CD4-positive, CD25-positive, alpha-beta regulatory T cell (primary cell): ENCODE measurements around the gene PSMB7. TPM values are rescaled to one million over a fixed set of nuclear protein-coding genes. Genes with fewer than 3 reads are reported as not detected.

Experiments
- ATAC-seq, 2 donors: fragments of 150-1000 bp; cut with Tn5 transposase; one replicate each; pipeline ENCODE4 v1.10.0; 2021; ENCODE audit warnings: low read depth in 2 of 2, moderate number of reproducible peaks in 2 of 2, moderate library complexity in 1 of 2
- DNase-seq, 3 donors: peaks; one replicate each; pipeline versions ENCODE4 v3.0.0 to v3.0.0-alpha.2; 2012 to 2022; ENCODE audit warnings: mixed read lengths in 1 of 3
- H3K27ac ChIP-seq: one replicate; pipeline ENCODE4 v1.7.0; 2013; ENCODE audit warnings: mild to moderate bottlenecking, low read length; ENCODE audit not compliant: insufficient read depth, poor library complexity, severe bottlenecking
- H3K27me3 ChIP-seq: one replicate; pipeline ENCODE4 v1.7.0; 2013; ENCODE audit warnings: low read length; ENCODE audit not compliant: control insufficient read depth, insufficient read depth
- H3K36me3 ChIP-seq: one replicate; pipeline ENCODE4 v1.7.0; 2013; ENCODE audit warnings: mild to moderate bottlenecking, low read length, moderate library complexity; ENCODE audit not compliant: control insufficient read depth, insufficient read depth
- H3K4me1 ChIP-seq: 2 replicates; pipeline ENCODE4 v1.7.0; 2013; ENCODE audit warnings: mild to moderate bottlenecking, low read length; ENCODE audit not compliant: insufficient read depth, control insufficient read depth, poor library complexity, severe bottlenecking
- H3K4me3 ChIP-seq: one replicate; pipeline ENCODE4 v1.7.0; 2013; ENCODE audit warnings: low read depth, mild to moderate bottlenecking, low read length, moderate library complexity
- H3K9me3 ChIP-seq, 2 experiments: 1 replicate in 1 of 2; 2 replicates in 1 of 2; pipeline ENCODE4 v1.7.0; 2013; ENCODE audit warnings: low read length in 2 of 2, mild to moderate bottlenecking in 1 of 2, moderate library complexity in 1 of 2; ENCODE audit not compliant: control insufficient read depth in 2 of 2
- H3K27ac Mint-ChIP-seq, 3 donors: one replicate each; pipeline ENCODE4 v1.8.0; 2020 to 2022; ENCODE audit warnings: mild to moderate bottlenecking in 3 of 3, mixed read lengths in 3 of 3, moderate library complexity in 2 of 3
- H3K27me3 Mint-ChIP-seq: one replicate; pipeline ENCODE4 v1.8.0; 2022; ENCODE audit warnings: mild to moderate bottlenecking, mixed read lengths
- H3K36me3 Mint-ChIP-seq: one replicate; pipeline ENCODE4 v1.8.0; 2020; ENCODE audit warnings: mixed read lengths
- H3K4me1 Mint-ChIP-seq, 4 donors: one replicate each; pipeline ENCODE4 v1.8.0; 2020 to 2022; ENCODE audit warnings: mixed read lengths in 4 of 4, mild to moderate bottlenecking in 1 of 4
- H3K4me3 Mint-ChIP-seq, 4 donors: one replicate each; pipeline ENCODE4 v1.8.0; 2020 to 2022; ENCODE audit warnings: mild to moderate bottlenecking in 4 of 4, mixed read lengths in 4 of 4, moderate library complexity in 3 of 4
- H3K9me3 Mint-ChIP-seq, 7 donors: one replicate each; pipeline ENCODE4 v1.8.0; 2020 to 2022; ENCODE audit warnings: mixed read lengths in 7 of 7, mild to moderate bottlenecking in 3 of 7, moderate library complexity in 2 of 7
- polyA plus RNA-seq, 4 donors: library from polyadenylated mRNA; unstranded; fragments of 300-500 nt; fragmentation: Illumina TruSeq; gene quantifications; one replicate each; pipeline ENCODE4 v1.2.3, GENCODE V29; 2021
- total RNA-seq: library from RNA; stranded (reverse); gene quantifications from one replicate; pipeline ENCODE4 v1.2.3, GENCODE V29; 2022

The PSMB7 gene
- total and polyA plus RNA-seq, 5 donors from 2014 or later: 84.2 to 225 (median 186) TPM

GRCh38 chr9:124372038-124372437, 43.2 kb downstream of the PSMB7 start:
- Histone ChIP-seq H3K27ac (no peak overlapping the region), H3K27me3 (no peaks in the 10 kb centered on the region), H3K4me1 (no peaks in the 10 kb centered on the region), H3K9me3 (no peaks in the 10 kb centered on the region), H3K4me3 (no peak overlapping the region), H3K36me3 (peaks cover 9% of the 10 kb centered on the region)
- Mint-ChIP-seq H3K27me3 (no peaks in the 10 kb centered on the region), H3K4me3 (no peak overlapping the region), H3K27ac (peak overlapping the region in 2 of 3 donors; percentile 69 to 80), H3K36me3 (peaks cover 18% of the 10 kb centered on the region), H3K4me1 (peaks cover 46 to 69% (median 49%) of the 10 kb centered on the region in 4 donors), H3K9me3 (peaks cover 0 to 4% (median 0%) of the 10 kb centered on the region in 7 donors)
- DNase-seq: no peak
- ATAC-seq: no peak

DNA sequence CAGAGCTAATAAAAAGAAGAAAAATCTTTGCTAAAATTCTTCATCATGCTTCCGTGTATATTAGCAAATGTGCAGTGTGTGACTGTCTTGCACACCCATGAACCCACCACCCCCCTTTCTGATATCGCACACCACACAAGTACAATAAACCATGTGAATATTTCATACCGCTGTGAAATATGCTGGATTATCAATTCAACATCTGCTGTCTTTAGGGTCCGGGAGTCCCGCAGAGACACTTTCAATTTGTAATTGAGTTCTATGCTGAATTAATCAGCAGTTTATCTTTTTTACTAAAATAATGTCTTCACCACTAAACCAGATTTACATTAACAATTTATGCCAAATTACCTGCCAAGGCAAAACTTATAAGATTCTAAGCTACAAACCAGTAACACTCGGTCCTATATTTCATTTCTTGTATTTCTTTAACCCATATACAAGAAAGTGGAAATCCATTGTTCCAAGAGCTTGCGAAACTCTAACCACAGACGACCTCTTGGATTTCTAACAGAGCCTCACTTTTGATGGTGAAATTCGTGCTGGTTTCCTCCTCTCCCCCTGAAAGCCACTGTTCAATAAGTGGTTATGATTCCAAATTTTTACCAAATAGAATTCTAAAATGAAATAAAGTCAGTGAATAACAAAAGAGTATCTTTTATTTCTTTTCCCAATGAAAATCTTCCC, 44.2 kb downstream of the PSMB7 start:
- Histone ChIP-seq H3K27me3 (no peaks in the 10 kb centered on the region), H3K4me3 (no peak overlapping the region), H3K27ac (no peak overlapping the region), H3K9me3 (no peaks in the 10 kb centered on the region), H3K36me3 (peaks cover 9% of the 10 kb centered on the region), H3K4me1 (no peaks in the 10 kb centered on the region)
- peaks cover 38 to 70% (median 47%) of the 10 kb centered on the region in 4 donors for H3K4me1 Mint-ChIP-seq
- H3K27ac Mint-ChIP-seq: no peak overlapping the region
- H3K36me3 Mint-ChIP-seq: peaks cover 17% of the 10 kb centered on the region
- ATAC-seq: no peak
- no peaks in the 10 kb centered on the region for H3K27me3 Mint-ChIP-seq
- no peak for DNase-seq
- H3K9me3 Mint-ChIP-seq: peaks cover 0 to 4% (median 0%) of the 10 kb centered on the region in 7 donors
- H3K4me3 Mint-ChIP-seq: no peak overlapping the region

DNA sequence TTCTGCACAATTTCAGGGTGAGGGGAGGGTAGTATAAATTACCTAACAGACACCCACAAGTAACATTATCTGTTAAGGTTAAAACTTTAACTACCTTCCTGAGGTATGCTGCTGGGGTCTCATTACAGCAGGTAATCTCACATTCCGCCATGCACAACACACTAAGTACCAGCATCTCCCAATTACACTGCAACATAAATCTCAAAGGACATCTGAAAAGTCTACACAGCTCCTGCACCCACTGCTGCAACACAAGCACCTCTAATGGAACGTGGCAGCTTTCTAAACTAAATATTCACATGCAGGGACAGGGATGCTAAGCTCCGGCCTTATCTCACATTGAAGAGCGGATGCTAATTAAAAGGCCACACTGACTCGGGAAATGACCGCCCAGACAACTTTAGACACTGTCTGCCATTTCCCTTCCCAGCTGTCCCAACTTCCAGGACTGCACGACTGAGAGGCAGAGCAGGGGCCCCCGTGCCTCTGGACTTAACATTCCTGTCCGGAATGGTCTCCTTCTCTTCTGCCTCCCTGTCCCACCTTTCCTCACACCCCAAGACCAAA, 45.9 kb downstream of the PSMB7 start:
- Mint-ChIP-seq H3K4me3 (no peak overlapping the region), H3K27ac (peak overlapping the region in 2 of 3 donors; percentile 11 to 49)

DNA sequence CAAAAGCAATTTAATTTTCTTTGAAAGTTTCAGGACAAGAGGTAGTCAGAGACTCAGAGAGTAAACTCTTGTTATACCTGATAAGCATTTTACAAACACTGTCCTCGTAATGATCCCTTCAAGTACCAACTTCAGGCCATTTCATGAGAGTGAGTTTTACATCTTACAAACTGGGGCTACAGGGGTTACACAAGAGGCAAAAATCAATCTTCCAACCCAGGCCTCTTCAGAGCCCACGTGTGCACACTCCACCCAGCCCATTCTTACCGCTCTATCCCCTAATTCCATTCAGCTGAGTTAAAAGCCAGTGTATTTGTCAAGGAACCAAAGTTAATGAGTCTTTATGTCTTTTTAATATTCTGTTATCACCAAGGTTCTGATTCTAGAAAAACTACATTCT, 46.5 kb downstream of the PSMB7 start:
- Histone ChIP-seq H3K9me3 (no peaks in the 10 kb centered on the region), H3K36me3 (peaks cover 4% of the 10 kb centered on the region), H3K4me1 (no peaks in the 10 kb centered on the region), H3K27me3 (no peaks in the 10 kb centered on the region), H3K4me3 (no peak overlapping the region), H3K27ac (no peak overlapping the region)
- Mint-ChIP-seq H3K27ac (peak overlapping the region in 1 of 3 donors; percentile 20), H3K4me3 (no peak overlapping the region), H3K36me3 (peaks cover 14% of the 10 kb centered on the region), H3K9me3 (peaks cover 0 to under 1% (median 0%) of the 10 kb centered on the region in 7 donors), H3K4me1 (peaks cover 41 to 69% (median 48%) of the 10 kb centered on the region in 4 donors), H3K27me3 (no peaks in the 10 kb centered on the region)
- DNase-seq (no peak), ATAC-seq (no peak)

More for the DNA sequence above, 45.9 kb downstream of the PSMB7 start:
- Mint-ChIP-seq H3K4me1 (peaks cover 44 to 72% (median 53%) of the 10 kb centered on the region in 4 donors), H3K36me3 (peaks cover 19% of the 10 kb centered on the region), H3K27me3 (no peaks in the 10 kb centered on the region), H3K9me3 (peaks cover 0 to 4% (median 0%) of the 10 kb centered on the region in 7 donors)
- Histone ChIP-seq H3K4me1 (no peaks in the 10 kb centered on the region), H3K36me3 (no peaks in the 10 kb centered on the region), H3K9me3 (no peaks in the 10 kb centered on the region), H3K4me3 (no peak overlapping the region), H3K27me3 (no peaks in the 10 kb centered on the region), H3K27ac (no peak overlapping the region)
- DNase-seq: no peak
- ATAC-seq: no peak

DNA sequence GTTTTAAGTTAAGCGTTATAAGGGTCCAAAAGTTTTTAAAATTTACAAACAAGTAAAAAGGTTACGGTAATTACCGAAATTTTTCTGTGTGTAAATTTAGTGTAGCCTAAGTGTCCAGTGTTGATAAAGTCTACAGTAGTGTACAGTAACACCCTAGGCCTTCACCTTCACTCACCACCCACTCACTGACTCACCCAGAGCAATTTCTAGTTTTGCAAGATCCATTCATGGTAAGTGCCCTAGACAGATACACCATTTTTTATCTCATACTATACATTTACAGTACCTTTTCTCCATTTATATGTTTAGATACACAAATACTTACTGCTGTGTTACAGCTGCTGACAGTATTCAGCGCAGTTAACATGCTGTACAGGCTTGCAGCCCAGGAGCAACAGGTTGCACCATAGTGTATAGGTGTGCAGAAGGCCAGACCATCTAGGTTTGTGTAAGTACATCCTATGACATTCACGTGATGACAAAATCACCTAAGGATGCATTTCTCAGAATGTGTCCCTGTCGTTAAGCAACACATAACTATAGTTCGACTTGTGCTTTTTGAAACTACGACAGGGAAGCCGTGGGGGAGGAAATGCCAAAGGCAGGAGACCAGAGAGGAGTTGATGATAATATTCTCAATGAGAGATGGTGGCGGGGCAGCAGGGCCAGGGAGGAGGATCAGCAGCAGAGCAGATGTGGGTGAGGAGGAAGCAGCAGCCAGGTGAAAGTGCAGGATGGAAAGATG, 48.6 kb downstream of the PSMB7 start:
- peak overlapping the region; percentile 2 to 72 (median 16) for H3K27ac Mint-ChIP-seq
- H3K9me3 Mint-ChIP-seq: no peaks in the 10 kb centered on the region
- no peak overlapping the region for H3K4me3 Mint-ChIP-seq
- Histone ChIP-seq H3K4me1 (no peaks in the 10 kb centered on the region), H3K36me3 (peaks cover 4% of the 10 kb centered on the region), H3K9me3 (no peaks in the 10 kb centered on the region), H3K27me3 (no peaks in the 10 kb centered on the region), H3K4me3 (no peak overlapping the region), H3K27ac (no peak overlapping the region)
- peaks cover 25 to 60% (median 35%) of the 10 kb centered on the region in 4 donors for H3K4me1 Mint-ChIP-seq
- DNase-seq: no peak
- no peak for ATAC-seq
- no peaks in the 10 kb centered on the region for H3K27me3 Mint-ChIP-seq
- H3K36me3 Mint-ChIP-seq: peaks cover 23% of the 10 kb centered on the region

DNA sequence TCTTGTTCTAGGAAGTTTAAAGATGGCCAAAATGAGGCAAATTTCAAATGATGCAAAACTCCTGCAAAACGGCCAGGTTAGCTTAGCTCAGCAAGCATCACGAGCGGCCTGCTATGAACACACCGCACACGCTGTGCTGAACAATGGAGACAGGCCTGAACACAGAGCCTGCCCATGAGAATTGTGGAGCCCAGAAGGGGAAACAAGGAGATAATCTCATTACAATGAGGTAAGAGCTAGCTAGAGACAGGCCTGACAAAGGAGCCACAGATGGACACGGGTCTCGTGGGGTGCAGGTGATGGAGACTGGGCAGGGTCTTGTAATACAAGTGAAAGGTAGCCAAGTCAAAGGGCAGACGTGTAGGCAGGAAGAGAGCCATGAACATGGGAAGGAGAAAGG, 50.2 kb downstream of the PSMB7 start:
- DNase-seq: no peak
- Histone ChIP-seq H3K27me3 (no peaks in the 10 kb centered on the region), H3K4me3 (no peak overlapping the region), H3K4me1 (no peaks in the 10 kb centered on the region), H3K27ac (no peak overlapping the region), H3K36me3 (peaks cover 4% of the 10 kb centered on the region), H3K9me3 (no peaks in the 10 kb centered on the region)
- no peaks in the 10 kb centered on the region for H3K27me3 Mint-ChIP-seq
- peaks cover 15 to 59% (median 36%) of the 10 kb centered on the region in 4 donors for H3K4me1 Mint-ChIP-seq
- H3K4me3 Mint-ChIP-seq: no peak overlapping the region
- no peaks in the 10 kb centered on the region for H3K9me3 Mint-ChIP-seq
- peak overlapping the region; percentile 38 to 72 (median 62) for H3K27ac Mint-ChIP-seq
- H3K36me3 Mint-ChIP-seq: peaks cover 23% of the 10 kb centered on the region
- no peak for ATAC-seq

GRCh38 chr9:124364141-124364540, 51.1 kb downstream of the PSMB7 start:
- no peak for ATAC-seq
- H3K9me3 ChIP-seq: no peaks in the 10 kb centered on the region
- H3K4me3 Mint-ChIP-seq: no peak overlapping the region
- H3K36me3 Mint-ChIP-seq: peaks cover 23% of the 10 kb centered on the region
- no peak overlapping the region for H3K27ac Mint-ChIP-seq
- H3K27me3 Mint-ChIP-seq: no peaks in the 10 kb centered on the region
- no peaks in the 10 kb centered on the region for H3K9me3 Mint-ChIP-seq
- H3K36me3 ChIP-seq: peaks cover 4% of the 10 kb centered on the region
- no peaks in the 10 kb centered on the region for H3K4me1 ChIP-seq
- H3K4me3 ChIP-seq: no peak overlapping the region
- H3K27me3 ChIP-seq: no peaks in the 10 kb centered on the region
- no peak for DNase-seq
- peaks cover 20 to 59% (median 42%) of the 10 kb centered on the region in 4 donors for H3K4me1 Mint-ChIP-seq
- no peak overlapping the region for H3K27ac ChIP-seq
